ENCODE measurements around the gene IL1A.

The IL1A gene

DNA sequence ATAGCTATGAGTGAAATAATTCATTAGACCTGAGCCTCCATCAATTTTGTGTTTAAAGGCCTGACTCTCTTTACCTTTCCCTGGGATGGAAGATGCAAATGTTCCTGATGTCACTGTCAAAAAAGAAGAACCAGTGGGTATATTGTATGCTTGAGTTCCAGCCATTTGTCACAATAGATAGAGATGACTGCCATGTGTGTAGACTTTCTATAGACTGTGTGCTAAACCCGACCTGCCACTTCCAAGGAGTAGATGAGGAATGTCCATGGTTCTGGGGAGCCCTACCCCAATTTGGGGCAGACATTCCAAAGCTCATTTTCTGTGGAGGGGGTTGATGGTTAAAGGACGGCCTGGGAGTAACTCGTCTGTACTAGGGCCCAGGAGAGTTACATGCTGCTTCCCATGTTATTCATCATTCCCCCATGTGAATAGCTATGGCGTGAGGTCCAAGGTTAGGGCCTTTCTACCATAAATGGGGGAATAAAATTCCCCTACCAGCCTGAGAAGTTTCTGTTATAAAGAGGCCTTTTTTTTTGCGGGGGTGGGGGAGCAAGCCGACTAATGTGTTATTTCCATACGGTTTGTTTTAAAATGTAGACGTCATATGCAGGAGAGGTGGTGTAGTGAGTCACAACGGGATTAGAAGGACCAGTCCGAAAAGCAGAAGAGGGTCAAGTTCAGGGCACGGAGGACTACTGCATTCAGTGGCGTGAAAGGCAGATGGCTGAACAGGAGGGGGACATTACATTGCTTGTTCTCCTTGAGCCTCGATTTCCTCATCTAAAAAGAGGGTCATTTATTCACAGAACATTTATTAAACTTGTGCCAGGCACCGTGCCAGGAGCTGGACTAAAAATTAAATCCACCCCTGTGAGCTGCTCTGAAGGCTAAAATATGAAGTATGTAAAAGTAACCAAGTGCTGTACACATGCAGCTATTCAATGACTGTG, 28.3 kb upstream of the IL1A start:
- no peaks in the 10 kb centered on the region for H3K27me3 ChIP-seq
- DNase-seq, result no peak
- no peaks in the 10 kb centered on the region for H3K36me3 ChIP-seq
- H3K4me1 ChIP-seq, result no peaks in the 10 kb centered on the region
- H3K9me3 ChIP-seq, result no peaks in the 10 kb centered on the region
- H3K4me3 ChIP-seq (ENCODE audit: low read depth, low read length), result no peak overlapping the region
- no peak for TF ChIP-seq CTCF (IDR thresholded peaks at IDR 0.05; ENCODE audit: low read depth, low read length)

GRCh38 chr2:112811841-112812306, 27.6 kb upstream of the IL1A start:
- no peaks in the 10 kb centered on the region for H3K36me3 ChIP-seq
- H3K9me3 ChIP-seq, result no peaks in the 10 kb centered on the region
- no peak for TF ChIP-seq CTCF (IDR thresholded peaks at IDR 0.05; ENCODE audit: low read depth, low read length)
- DNase-seq, result no peak
- H3K4me3 ChIP-seq (ENCODE audit: low read depth, low read length), result no peak overlapping the region
- no peaks in the 10 kb centered on the region for H3K27me3 ChIP-seq
- no peaks in the 10 kb centered on the region for H3K4me1 ChIP-seq

- Histone ChIP-seq H3K4me1 (no peaks in the 10 kb centered on the region), H3K27me3 (no peaks in the 10 kb centered on the region), H3K9me3 (no peaks in the 10 kb centered on the region), H3K4me3 (ENCODE audit: low read depth, low read length) (no peak overlapping the region), H3K36me3 (no peaks in the 10 kb centered on the region)
- no peak for DNase-seq
- TF ChIP-seq CTCF (IDR thresholded peaks at IDR 0.05; ENCODE audit: low read depth, low read length), result no peak
Measured at GRCh38 chr2:112811276-112811831, 27.1 kb upstream of the IL1A start.

GRCh38 chr2:112809112-112809511, 24.8 kb upstream of the IL1A start:
- Histone ChIP-seq H3K4me1 (no peaks in the 10 kb centered on the region), H3K27me3 (no peaks in the 10 kb centered on the region), H3K36me3 (no peaks in the 10 kb centered on the region), H3K4me3 (ENCODE audit: low read depth, low read length) (no peak overlapping the region), H3K9me3 (no peaks in the 10 kb centered on the region)
- no peak for TF ChIP-seq CTCF (IDR thresholded peaks at IDR 0.05; ENCODE audit: low read depth, low read length)
- no peak for DNase-seq

- Histone ChIP-seq H3K4me1 (no peaks in the 10 kb centered on the region), H3K9me3 (no peaks in the 10 kb centered on the region), H3K4me3 (ENCODE audit: low read depth, low read length) (no peak overlapping the region), H3K27me3 (no peaks in the 10 kb centered on the region), H3K36me3 (no peaks in the 10 kb centered on the region)
- no peak for DNase-seq
- TF ChIP-seq CTCF (IDR thresholded peaks at IDR 0.05; ENCODE audit: low read depth, low read length), result no peak
Measured at GRCh38 chr2:112807233-112807807, 23.0 kb upstream of the IL1A start.

Data from BE2C (cell line).